ENCODE measurements around the gene SETX. TPM values are rescaled to one million over a fixed set of nuclear protein-coding genes. Genes with fewer than 3 reads are reported as not detected.
A peak's percentile ranks its signal among the peaks of the same experiment; 100 is the strongest.
"Not testable (repeated sequence)": the region's sequence is repeated elsewhere in the genome, so short reads cannot be mapped to it uniquely, and the experiment has no call there.

SETX gene
- total RNA-seq, 1 donor from 2014 or later = 47.2 TPM

DNA sequence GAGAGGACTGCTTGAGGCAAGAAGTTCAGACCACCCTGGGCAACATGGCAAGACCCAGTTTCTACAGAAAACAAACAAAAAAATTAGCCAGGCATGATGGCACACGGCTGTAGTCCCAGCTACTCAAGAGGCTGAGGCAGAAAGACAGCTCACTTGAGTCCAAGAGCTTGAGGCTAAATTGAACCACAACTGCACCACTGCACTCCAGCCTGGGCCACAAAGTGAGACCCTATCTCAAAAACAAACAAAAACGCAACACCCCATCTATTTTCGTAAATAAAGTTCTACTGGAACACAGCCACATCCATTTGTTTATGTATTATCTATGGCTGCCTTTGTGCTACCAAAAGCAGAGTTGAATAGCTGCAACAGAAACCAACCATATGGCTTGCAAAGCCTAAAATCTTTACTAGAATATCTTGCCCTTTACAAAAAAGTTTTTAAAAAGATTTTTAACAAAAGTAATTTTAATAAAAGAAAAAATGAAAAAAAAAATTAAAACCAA, 67.5 kb downstream of the SETX start:
- no peaks in the 10 kb centered on the region for H3K9me3 Mint-ChIP-seq (ENCODE audit: low read depth)
- DNase-seq (ENCODE audit: low spot score, unreplicated experiment) = no peak
- TF ChIP-seq, protein P1, sequence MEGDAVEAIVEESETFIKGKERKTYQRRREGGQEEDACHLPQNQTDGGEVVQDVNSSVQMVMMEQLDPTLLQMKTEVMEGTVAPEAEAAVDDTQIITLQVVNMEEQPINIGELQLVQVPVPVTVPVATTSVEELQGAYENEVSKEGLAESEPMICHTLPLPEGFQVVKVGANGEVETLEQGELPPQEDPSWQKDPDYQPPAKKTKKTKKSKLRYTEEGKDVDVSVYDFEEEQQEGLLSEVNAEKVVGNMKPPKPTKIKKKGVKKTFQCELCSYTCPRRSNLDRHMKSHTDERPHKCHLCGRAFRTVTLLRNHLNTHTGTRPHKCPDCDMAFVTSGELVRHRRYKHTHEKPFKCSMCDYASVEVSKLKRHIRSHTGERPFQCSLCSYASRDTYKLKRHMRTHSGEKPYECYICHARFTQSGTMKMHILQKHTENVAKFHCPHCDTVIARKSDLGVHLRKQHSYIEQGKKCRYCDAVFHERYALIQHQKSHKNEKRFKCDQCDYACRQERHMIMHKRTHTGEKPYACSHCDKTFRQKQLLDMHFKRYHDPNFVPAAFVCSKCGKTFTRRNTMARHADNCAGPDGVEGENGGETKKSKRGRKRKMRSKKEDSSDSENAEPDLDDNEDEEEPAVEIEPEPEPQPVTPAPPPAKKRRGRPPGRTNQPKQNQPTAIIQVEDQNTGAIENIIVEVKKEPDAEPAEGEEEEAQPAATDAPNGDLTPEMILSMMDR (IDR thresholded peaks at IDR 0.05; ENCODE audit: unreplicated experiment) = no peak
- H3K4me3 Mint-ChIP-seq (ENCODE audit: low read depth) = no peak overlapping the region
- H3K36me3 Mint-ChIP-seq (ENCODE audit: insufficient read depth) = peaks cover 25% of the 10 kb centered on the region
- H3K4me1 Mint-ChIP-seq (ENCODE audit: low read depth) = peaks cover 23% of the 10 kb centered on the region
- no peak overlapping the region for H3K27ac Mint-ChIP-seq
- H3K27me3 Mint-ChIP-seq = no peaks in the 10 kb centered on the region

DNA sequence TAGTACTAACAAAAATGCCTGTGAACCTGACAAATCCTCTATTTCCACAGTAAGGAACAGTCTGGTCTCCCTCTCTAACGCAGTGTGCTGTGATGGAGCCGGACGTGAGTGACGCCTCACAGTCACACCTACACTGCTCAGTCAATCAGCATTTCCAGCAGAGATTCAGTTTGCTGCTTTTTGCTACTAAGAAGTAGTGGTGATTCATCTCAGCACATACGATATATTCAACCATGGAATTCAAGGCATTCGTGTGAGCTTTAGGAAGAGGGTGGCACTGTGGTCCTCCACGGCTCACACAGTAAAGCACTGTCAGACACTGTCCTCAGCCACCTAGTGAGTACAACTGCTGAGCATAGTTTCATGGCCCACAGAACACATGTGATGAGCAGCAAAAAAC, 70.9 kb downstream of the SETX start:
- H3K4me3 Mint-ChIP-seq (ENCODE audit: low read depth) = no peak overlapping the region
- no peak for DNase-seq (ENCODE audit: low spot score, unreplicated experiment)
- peaks cover 17% of the 10 kb centered on the region for H3K4me1 Mint-ChIP-seq (ENCODE audit: low read depth)
- peaks cover 36% of the 10 kb centered on the region for H3K36me3 Mint-ChIP-seq (ENCODE audit: insufficient read depth)
- no peaks in the 10 kb centered on the region for H3K9me3 Mint-ChIP-seq (ENCODE audit: low read depth)
- peak overlapping the region; percentile 50 for H3K27ac Mint-ChIP-seq
- TF ChIP-seq, protein P1 (IDR thresholded peaks at IDR 0.05; ENCODE audit: unreplicated experiment) = no peak
- no peaks in the 10 kb centered on the region for H3K27me3 Mint-ChIP-seq

DNA sequence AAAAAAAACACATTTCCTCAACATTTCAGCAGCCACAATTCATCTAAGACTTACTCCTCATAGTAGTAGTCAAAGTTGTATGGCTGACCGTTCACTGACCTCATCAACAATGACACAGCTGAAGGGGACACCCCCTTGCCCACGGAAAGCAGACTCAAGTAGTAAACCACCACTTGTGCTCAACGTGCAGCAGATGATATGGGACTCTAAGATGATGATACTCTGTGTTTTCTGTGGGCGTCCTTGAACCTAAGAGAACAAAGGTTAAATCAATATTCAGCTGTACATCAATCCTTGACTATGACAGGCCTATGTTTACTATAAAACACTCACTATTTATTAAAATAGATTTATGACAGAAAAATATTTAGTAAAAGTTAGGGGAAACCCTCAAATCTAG, 71.6 kb downstream of the SETX start:
- Mint-ChIP-seq H3K4me3 (ENCODE audit: low read depth) (no peak overlapping the region), H3K9me3 (ENCODE audit: low read depth) (no peaks in the 10 kb centered on the region), H3K27me3 (no peaks in the 10 kb centered on the region), H3K27ac (peak overlapping the region; percentile 60), H3K4me1 (ENCODE audit: low read depth) (peaks cover 11% of the 10 kb centered on the region), H3K36me3 (ENCODE audit: insufficient read depth) (peaks cover 37% of the 10 kb centered on the region)
- no peak for DNase-seq (ENCODE audit: low spot score, unreplicated experiment)
- TF ChIP-seq, protein P1 (IDR thresholded peaks at IDR 0.05; ENCODE audit: unreplicated experiment) = no peak

DNA sequence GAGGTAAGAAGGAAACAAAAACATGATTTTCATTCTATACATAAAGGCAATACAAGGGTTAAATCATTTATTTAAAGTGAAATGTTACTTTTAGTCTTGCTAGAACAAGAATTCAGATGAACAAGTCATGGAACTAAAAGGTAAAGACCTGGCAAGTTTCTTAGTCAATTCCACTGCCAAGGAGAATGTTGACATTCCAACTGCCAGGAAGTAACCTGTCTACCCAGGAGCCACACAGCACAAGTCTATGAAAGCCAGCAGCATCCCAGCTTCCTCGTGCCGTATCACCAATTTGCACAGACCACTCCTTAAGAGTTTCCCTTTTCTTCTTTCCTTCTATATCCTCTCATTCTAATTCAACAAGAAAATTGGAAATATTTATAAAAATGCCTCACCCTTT, 79.9 kb downstream of the SETX start:
- no peak overlapping the region for H3K4me3 Mint-ChIP-seq (ENCODE audit: low read depth)
- H3K9me3 Mint-ChIP-seq (ENCODE audit: low read depth) = no peaks in the 10 kb centered on the region
- no peak overlapping the region for H3K27ac Mint-ChIP-seq
- no peaks in the 10 kb centered on the region for H3K27me3 Mint-ChIP-seq
- DNase-seq (ENCODE audit: low spot score, unreplicated experiment) = no peak
- H3K4me1 Mint-ChIP-seq (ENCODE audit: low read depth) = no peaks in the 10 kb centered on the region
- H3K36me3 Mint-ChIP-seq (ENCODE audit: insufficient read depth) = peaks cover 40% of the 10 kb centered on the region
- TF ChIP-seq, protein P1 (IDR thresholded peaks at IDR 0.05; ENCODE audit: unreplicated experiment) = no peak

DNA sequence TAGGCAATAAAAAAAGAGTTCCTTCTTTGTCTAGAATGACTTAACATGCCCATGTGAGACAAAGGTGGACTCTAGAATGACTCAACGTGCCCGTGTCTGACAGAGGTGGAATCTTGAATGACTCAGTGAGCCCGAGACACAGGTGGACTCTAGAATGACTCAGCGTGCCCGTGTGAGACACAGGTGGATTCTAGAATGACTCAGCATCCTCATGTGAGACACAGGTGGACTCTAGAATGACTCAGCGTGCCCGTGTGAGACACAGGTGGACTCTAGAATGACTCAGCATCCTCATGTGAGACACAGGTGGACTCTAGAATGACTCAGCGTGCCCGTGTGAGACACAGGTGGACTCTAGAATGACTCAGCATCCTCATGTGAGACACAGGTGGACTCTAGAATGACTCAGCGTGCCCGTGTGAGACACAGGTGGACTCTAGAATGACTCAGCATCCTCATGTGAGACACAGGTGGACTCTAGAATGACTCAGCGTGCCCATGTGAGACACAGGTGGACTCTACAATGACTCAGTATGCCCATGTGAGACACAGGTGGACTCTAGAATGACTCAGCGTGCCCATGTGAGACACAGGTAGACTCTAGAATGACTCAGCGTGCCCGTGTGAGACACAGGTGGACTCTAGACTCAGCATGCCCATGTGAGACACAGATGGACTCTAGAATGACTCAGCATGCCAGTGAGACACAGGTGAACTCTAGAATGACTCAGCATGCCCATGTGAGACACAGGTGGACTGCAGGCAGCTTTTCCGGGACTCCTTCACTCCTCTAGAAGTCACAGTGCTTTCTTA, 84.9 kb downstream of the SETX start:
- H3K4me1 Mint-ChIP-seq (ENCODE audit: low read depth); H3K4me3 Mint-ChIP-seq (ENCODE audit: low read depth); H3K27me3 Mint-ChIP-seq; H3K9me3 Mint-ChIP-seq (ENCODE audit: low read depth); DNase-seq (ENCODE audit: low spot score, unreplicated experiment): not testable (repeated sequence)
- Mint-ChIP-seq H3K36me3 (ENCODE audit: insufficient read depth) (peaks cover 23% of the 10 kb centered on the region), H3K27ac (peak overlapping the region; percentile 84)
